ENCODE data around the gene ALX3. TPM values are rescaled to one million over a fixed set of nuclear protein-coding genes. Genes with fewer than 3 reads are reported as not detected.
A peak's percentile ranks its signal among the peaks of the same experiment; 100 is the strongest.

ALX3 gene
- total and polyA plus RNA-seq, 2 of the 4 experiments (the other 2 are of a cell fraction) = not detected

GRCh38 chr1:110084227-110085078 is 14.0 kb upstream of the ALX3 start:
- Histone ChIP-seq H3K9me1 (ENCODE audit: insufficient read depth, low read length) (no peaks in the 10 kb centered on the region), H3K14ac (replicated peaks; ENCODE audit: low read depth, low read length) (no peak overlapping the region), H4K20me1 (ENCODE audit: insufficient read depth, low read length) (no peaks in the 10 kb centered on the region), H3K23ac (ENCODE audit: low read depth, low read length) (peak overlapping the region; percentile 48; the same call in 1 of the 2 replicates), H2AK5ac (ENCODE audit: low read depth, low read length) (no peak overlapping the region), H3K4ac (ENCODE audit: low read depth, low read length) (no peak overlapping the region), H2AFZ (replicated peaks; ENCODE audit: low read length, poor library complexity) (peak overlapping the region; percentile 79), H2BK120ac (ENCODE audit: low read depth, low read length) (no peak overlapping the region), H3K4me2 (ENCODE audit: low read depth, low read length) (peak overlapping the region; percentile 88), H2AK9ac (replicated peaks; ENCODE audit: low read depth, low read length, poor library complexity) (peak overlapping the region; percentile 44), H3K79me1 (ENCODE audit: low read depth in 1 of 2, low read length in 2 of 2) (no peaks in the 10 kb centered on the region), H4K91ac (ENCODE audit: insufficient read depth, low read depth, low read length) (no peak overlapping the region), H4K5ac (ENCODE audit: low read depth, low read length) (no peak overlapping the region), H3K56ac (ENCODE audit: extremely low read depth, insufficient read depth, low read length) (no peak overlapping the region), H3K4me1 (ENCODE audit: control insufficient read depth, insufficient read depth, low read length) (no peaks in the 10 kb centered on the region; the same call in none of the 2 replicates), H3K27me3 (ENCODE audit: control insufficient read depth, insufficient read depth, low read length) (peaks cover 84% of the 10 kb centered on the region), H3K18ac (ENCODE audit: low read depth, low read length) (0 out of 2 replicates have a peak overlapping the region, but pooled peaks have one; percentile 33), H3K36me3 (ENCODE audit: control insufficient read depth, insufficient read depth, low read length) (no peaks in the 10 kb centered on the region), H2BK20ac (ENCODE audit: low read depth, low read length) (no peak overlapping the region), H3K4me3 (ENCODE audit: insufficient read depth, low read depth, low read length) (peak overlapping the region; percentile 60), H4K8ac (ENCODE audit: low read depth in 2 of 2, low read length in 2 of 2) (no peak overlapping the region), H2BK15ac (ENCODE audit: low read depth, low read length) (no peak overlapping the region), H2BK5ac (ENCODE audit: low read depth, low read length, poor library complexity, severe bottlenecking) (no peak overlapping the region), H3K27ac (ENCODE audit: insufficient read depth, low read length) (no peak overlapping the region), H3K9me3 (ENCODE audit: control insufficient read depth, insufficient read depth, low read length) (peaks cover 9% of the 10 kb centered on the region), H3K9ac (ENCODE audit: low read depth, low read length) (no peak overlapping the region)
- dilution Hi-C loops (cut with HindIII; ENCODE audit: low sequenced_read_pairs, unreplicated experiment) = no loop called here
- ChIA-PET CTCF (interaction anchor here (0.6 kb wide), 1 partner anchor 15 kb away, joined by 3 read pairs; no protein-coding TSS in a partner anchor), POLR2A (ENCODE audit: unreplicated experiment) (no interaction called here)
- ATAC-seq (ENCODE audit: low read depth) = peak; percentile 72
- BruUV-seq (replicated peaks) = no TSS peak
- DNase-seq = peak; percentile 54
- intact Hi-C loops (cut with micrococcal nuclease) = loop anchor here (2.0 to 5.0 kb wide), 2 partner anchors 30 to 413 kb away; no protein-coding TSS in a partner anchor
- WGBS, 2 experiments (ENCODE audit: extremely low coverage in 2 of 2, insufficient read length in 1 of 2) = 2% methylated on average over 45 of the region's 72 CpGs; no CpG with 5 or more reads in 1 of the 2 experiments
- in situ Hi-C loops (cut with MboI; ENCODE audit: low sequenced_read_pairs) = no loop called here
- TF ChIP-seq SMC3 (IDR thresholded peaks at IDR 0.05; ENCODE audit: low read depth, low read length) (no peak), ELK1 (IDR thresholded peaks at IDR 0.05; ENCODE audit: borderline replicate concordance, low read depth, low read length) (no peak), RAD21 (IDR thresholded peaks at IDR 0.05; ENCODE audit: low read length) (no peak), MAZ (IDR thresholded peaks at IDR 0.05; ENCODE audit: borderline replicate concordance, low read depth, low read length) (no peak), RFX5 (IDR thresholded peaks at IDR 0.05; ENCODE audit: low read depth, low read length) (no peak), CHD1 (IDR thresholded peaks at IDR 0.05; ENCODE audit: low read depth, low read length) (no peak), FOS (IDR thresholded peaks at IDR 0.05; ENCODE audit: low read depth, low read length) (no peak), CTCF (conservative IDR thresholded peaks at IDR 0.05; ENCODE audit: low read depth, low read length) (no peak), CEBPB (IDR thresholded peaks at IDR 0.05; ENCODE audit: low read depth, low read length) (no peak), BHLHE40 (IDR thresholded peaks at IDR 0.05; ENCODE audit: low read depth, low read length) (no peak), NFE2L2 (IDR thresholded peaks at IDR 0.05; ENCODE audit: low read depth, low read length) (no peak), MAFK (IDR thresholded peaks at IDR 0.05; ENCODE audit: low read depth, low read length) (no peak), POLR2A (IDR thresholded peaks at IDR 0.05; ENCODE audit: low read depth, low read length) (no peak), MXI1 (IDR thresholded peaks at IDR 0.05; ENCODE audit: borderline replicate concordance, low read depth, low read length) (no peak), RCOR1 (IDR thresholded peaks at IDR 0.05; ENCODE audit: insufficient replicate concordance, low read length) (no peak)
